ENCODE results near the gene NFYB.
"Not testable (repeated sequence)": the region's sequence is repeated elsewhere in the genome, so short reads cannot be mapped to it uniquely, and the experiment has no call there.

Gene NFYB

GRCh38 chr12:104163028-104163427, 25.0 kb upstream of the NFYB start:
- not testable (repeated sequence) for DNase-seq (ENCODE audit: low read depth)

- DNase-seq (ENCODE audit: low read depth): no peak
These were observed 17.9 kb upstream of the NFYB start for GRCh38 chr12:104155711-104156555.

GRCh38 chr12:104154806-104155205, 16.8 kb upstream of the NFYB start:
- DNase-seq (ENCODE audit: low read depth): no peak

- DNase-seq (ENCODE audit: low read depth): no peak
These were observed 16.3 kb upstream of the NFYB start for GRCh38 chr12:104154286-104154685.

- DNase-seq (ENCODE audit: low read depth): no peak
These were observed 14.8 kb upstream of the NFYB start for GRCh38 chr12:104152685-104153241.

GRCh38 chr12:104150416-104150815, 12.4 kb upstream of the NFYB start:
- DNase-seq (ENCODE audit: low read depth): no peak

- no peak for DNase-seq (ENCODE audit: low read depth)
These were observed 9.3 kb upstream of the NFYB start for GRCh38 chr12:104147346-104147745.

- DNase-seq (ENCODE audit: low read depth): no peak
These were observed 5.9 kb upstream of the NFYB start for GRCh38 chr12:104143918-104144317.

GRCh38 chr12:104143002-104143401, 5.0 kb upstream of the NFYB start:
- DNase-seq (ENCODE audit: low read depth): no peak

- DNase-seq (ENCODE audit: low read depth): no peak
These were observed 4.5 kb upstream of the NFYB start for GRCh38 chr12:104142543-104142942.

- no peak for DNase-seq (ENCODE audit: low read depth)
These were observed 765 bp upstream of the NFYB start for GRCh38 chr12:104138797-104139152.

GRCh38 chr12:104137001-104137901, 759 bp downstream of the NFYB start:
- DNase-seq (ENCODE audit: low read depth): no peak

- no peak for DNase-seq (ENCODE audit: low read depth)
These were observed 1.4 kb downstream of the NFYB start for GRCh38 chr12:104136577-104136976.

- DNase-seq (ENCODE audit: low read depth): no peak
These were observed 3.1 kb downstream of the NFYB start for GRCh38 chr12:104134882-104135281.

- no peak for DNase-seq (ENCODE audit: low read depth)
These were observed 4.1 kb downstream of the NFYB start for GRCh38 chr12:104133866-104134265.

- no peak for DNase-seq (ENCODE audit: low read depth)
These were observed 4.7 kb downstream of the NFYB start for GRCh38 chr12:104133321-104133720.

GRCh38 chr12:104132351-104132956, 5.6 kb downstream of the NFYB start:
- no peak for DNase-seq (ENCODE audit: low read depth)

GRCh38 chr12:104131609-104132008, 6.4 kb downstream of the NFYB start:
- no peak for DNase-seq (ENCODE audit: low read depth)

GRCh38 chr12:104130760-104131159, 7.2 kb downstream of the NFYB start:
- no peak for DNase-seq (ENCODE audit: low read depth)

- DNase-seq (ENCODE audit: low read depth): no peak
These were observed 11.5 kb downstream of the NFYB start for GRCh38 chr12:104126548-104126947.

- no peak for DNase-seq (ENCODE audit: low read depth)
These were observed 15.7 kb downstream of the NFYB start for GRCh38 chr12:104122298-104122697.

- DNase-seq (ENCODE audit: low read depth): no peak
These were observed 17.0 kb downstream of the NFYB start for GRCh38 chr12:104121001-104121400.

All from GM04504 (cell line).